HCT116 (cell line): ENCODE results near the gene FAM193B. TPM values are rescaled to one million over a fixed set of nuclear protein-coding genes. Genes with fewer than 3 reads are reported as not detected.

ENCODE experiments used
- ATAC-seq: fragments of 200-7000 bp; cut with Tn5 transposase; 2 replicates; pipeline ENCODE4 v1.9.1; 2020; ENCODE audit warnings: mild to moderate bottlenecking, moderate library complexity
- BruUV-seq: library from RNA; stranded (reverse); fragments of 400-500 nt; replicated peaks from 2 replicates; lab custom pipeline; 2021; lab: Mats Ljungman, UMichigan
- CTCF ChIA-PET: fragments of 300-600 bp; sonication (Branson Sonifier 250); formaldehyde crosslinking; loops from one replicate; lab custom pipeline; 2021; ENCODE audit warnings: antibody characterized with exemption; lab: Charles Lee
- POLR2A ChIA-PET: fragments of 300-600, 350-600 bp; sonication (Branson Sonifier 250); formaldehyde crosslinking; loops from one replicate; lab custom pipeline; 2021; ENCODE audit warnings: antibody characterized with exemption; lab: Charles Lee
- RAD21 ChIA-PET, 2 experiments: fragments of 300-600 bp; sonication (Branson Sonifier 250); formaldehyde crosslinking; loops; one replicate each; lab custom pipeline; 2023; ENCODE audit warnings: low total read pairs in 2 of 2; ENCODE audit not compliant: uncharacterized antibody in 2 of 2, unreplicated experiment in 2 of 2, low non-redundant PET in 1 of 2; lab: Charles Lee
- DNase-seq: peaks from one replicate; pipeline ENCODE4 v3.0.0-alpha.2; 2010; ENCODE audit warnings: low read depth, low spot score
- H2AFZ ChIP-seq: fragments of 200-600 bp; shearing (Covaris generic), sonication (generic); 2 replicates; pipeline ENCODE4 v1.6.1; 2017; ENCODE audit warnings: low read depth, mixed run types, mixed read lengths, antibody characterized with exemption, low read length; ENCODE audit not compliant: poor library complexity, severe bottlenecking
- H3K27ac ChIP-seq: 2 replicates; pipeline ENCODE4 v1.5.1; 2012; ENCODE audit warnings: low read depth, low read length
- H3K27me3 ChIP-seq: fragments of 200-600 bp; sonication (generic); 2 replicates; pipeline ENCODE4 v1.6.1; 2016; ENCODE audit warnings: mixed run types, low read length, mixed read lengths; ENCODE audit not compliant: insufficient read depth
- H3K36me3 ChIP-seq, 2 experiments: fragments of 200-500 bp in 1 of 2; fragments of 200-600 bp in 1 of 2; sonication (Bioruptor generic) in 1 of 2; sonication (generic) in 1 of 2; 2 replicates each; pipeline versions ENCODE4 v1.5.1 to v1.6.1; 2014 to 2016; ENCODE audit warnings: low read length in 2 of 2, inconsistent platforms in 1 of 2, mixed read lengths in 1 of 2, mixed run types in 1 of 2; ENCODE audit not compliant: insufficient read depth in 2 of 2, control insufficient read depth in 1 of 2
- H3K4me1 ChIP-seq, 2 experiments: fragments of 200-600 bp in 1 of 2; sonication (generic) in 1 of 2; 2 replicates each; pipeline versions ENCODE4 v1.5.1 to v1.6.1; 2012 to 2017; ENCODE audit warnings: low read length in 2 of 2, inconsistent platforms in 1 of 2, mild to moderate bottlenecking in 1 of 2, mixed read lengths in 1 of 2, mixed run types in 1 of 2, moderate library complexity in 1 of 2; ENCODE audit not compliant: insufficient read depth in 2 of 2, control insufficient read depth in 1 of 2
- H3K4me2 ChIP-seq: fragments of 200-600 bp; sonication (generic); 2 replicates; pipeline ENCODE4 v1.6.1; 2017; ENCODE audit warnings: mixed run types, low read length, mixed read lengths
- H3K4me3 ChIP-seq, 2 experiments: fragments of 200-600 bp in 1 of 2; sonication (generic) in 1 of 2; replicated peaks in 1 of 2; 2 replicates each; pipeline ENCODE4 v1.5.1; 2011 to 2016; ENCODE audit warnings: low read length in 2 of 2, control low read depth in 1 of 2, low read depth in 1 of 2, mild to moderate bottlenecking in 1 of 2, mixed read lengths in 1 of 2, mixed run types in 1 of 2
- H3K79me2 ChIP-seq: fragments of 200-600 bp; sonication (generic); 2 replicates; pipeline ENCODE4 v1.6.1; 2017; ENCODE audit warnings: mild to moderate bottlenecking, mixed run types, low read length, moderate library complexity, mixed read lengths; ENCODE audit not compliant: insufficient read depth
- H3K9ac ChIP-seq: fragments of 200-600 bp; sonication (generic); 2 replicates; pipeline ENCODE4 v1.6.1; 2016; ENCODE audit warnings: low read length, mixed read lengths
- H3K9me2 ChIP-seq: fragments of 200-600 bp; sonication (generic), shearing (Covaris generic); 2 replicates; pipeline ENCODE4 v1.6.1; 2017; ENCODE audit warnings: mixed run types, mild to moderate bottlenecking, moderate library complexity; ENCODE audit not compliant: insufficient read depth
- H3K9me3 ChIP-seq, 2 experiments: fragments of 200-500 bp in 1 of 2; fragments of 200-600 bp in 1 of 2; sonication (Bioruptor generic) in 1 of 2; sonication (generic) in 1 of 2; 2 replicates each; pipeline ENCODE4 v1.6.1; 2014 to 2017; ENCODE audit warnings: low read length in 2 of 2, mixed read lengths in 2 of 2, inconsistent platforms in 1 of 2, low read depth in 1 of 2, mild to moderate bottlenecking in 1 of 2, mixed run types in 1 of 2, moderate library complexity in 1 of 2; ENCODE audit not compliant: control insufficient read depth in 1 of 2, insufficient read depth in 1 of 2
- H4K20me1 ChIP-seq: fragments of 200-600 bp; sonication (generic), shearing (Covaris generic); 2 replicates; pipeline ENCODE4 v1.6.1; 2017; ENCODE audit warnings: mixed run types, mild to moderate bottlenecking, moderate library complexity; ENCODE audit not compliant: insufficient read depth
- CBX3 ChIP-seq: IDR thresholded peaks from 2 replicates; pipeline ENCODE4 v1.6.1; 2012; ENCODE audit warnings: low read depth
- CEBPB ChIP-seq: IDR thresholded peaks from 2 replicates; pipeline ENCODE4 v1.6.1; 2012; ENCODE audit warnings: low read depth
- EGR1 ChIP-seq: IDR thresholded peaks from 2 replicates; pipeline ENCODE4 v1.6.1; 2012; ENCODE audit warnings: low read depth
- JUND ChIP-seq: IDR thresholded peaks from 2 replicates; pipeline ENCODE4 v1.6.1; 2012
- MAX ChIP-seq: IDR thresholded peaks from 2 replicates; pipeline ENCODE4 v1.6.1; 2012
- POLR2AphosphoS5 ChIP-seq: IDR thresholded peaks from 2 replicates; pipeline ENCODE4 v1.6.1; 2011; ENCODE audit warnings: mild to moderate bottlenecking, low read depth, low read length, moderate library complexity
- RAD21 ChIP-seq: IDR thresholded peaks from 2 replicates; pipeline ENCODE4 v1.6.1; 2012; ENCODE audit warnings: low read depth, mild to moderate bottlenecking
- SP1 ChIP-seq: IDR thresholded peaks from 2 replicates; pipeline ENCODE4 v1.6.1; 2012; ENCODE audit warnings: low read depth
- TCF7L2 ChIP-seq: IDR thresholded peaks from 2 replicates; pipeline ENCODE4 v1.7.0; 2011; ENCODE audit warnings: borderline replicate concordance, inconsistent platforms; ENCODE audit not compliant: insufficient read depth, insufficient read length; ENCODE audit errors: extremely low read depth
- ZNF274 ChIP-seq: fragments of 200-500 bp; sonication (Bioruptor generic); IDR thresholded peaks from 2 replicates; pipeline ENCODE4 v1.6.1; 2014; ENCODE audit warnings: mild to moderate bottlenecking, low read depth, low read length, inconsistent platforms
- intact Hi-C: fragments of 100-400 bp; cut with micrococcal nuclease; formaldehyde crosslinking; loops from 2 replicates; pipeline ENCODE4 v1.10.0; 2022
- total RNA-seq: library from RNA; stranded (reverse); gene quantifications from one replicate; pipeline ENCODE4 v1.2.1, GENCODE V29; 2021; ENCODE audit not compliant: unreplicated experiment
- TF ChIP-seq, protein P1 (sequence below): IDR thresholded peaks from 2 replicates; pipeline ENCODE4 v1.6.1; 2012

Gene FAM193B
- total RNA-seq, 1 experiment from 2014 or later, result 54.0 TPM

GRCh38 chr5:177505075-177505474 is 49.3 kb downstream of the FAM193B start (continued):
- TF ChIP-seq EGR1, result no peak
- no peak for TF ChIP-seq POLR2AphosphoS5
- TF ChIP-seq SP1, result no peak

DNA sequence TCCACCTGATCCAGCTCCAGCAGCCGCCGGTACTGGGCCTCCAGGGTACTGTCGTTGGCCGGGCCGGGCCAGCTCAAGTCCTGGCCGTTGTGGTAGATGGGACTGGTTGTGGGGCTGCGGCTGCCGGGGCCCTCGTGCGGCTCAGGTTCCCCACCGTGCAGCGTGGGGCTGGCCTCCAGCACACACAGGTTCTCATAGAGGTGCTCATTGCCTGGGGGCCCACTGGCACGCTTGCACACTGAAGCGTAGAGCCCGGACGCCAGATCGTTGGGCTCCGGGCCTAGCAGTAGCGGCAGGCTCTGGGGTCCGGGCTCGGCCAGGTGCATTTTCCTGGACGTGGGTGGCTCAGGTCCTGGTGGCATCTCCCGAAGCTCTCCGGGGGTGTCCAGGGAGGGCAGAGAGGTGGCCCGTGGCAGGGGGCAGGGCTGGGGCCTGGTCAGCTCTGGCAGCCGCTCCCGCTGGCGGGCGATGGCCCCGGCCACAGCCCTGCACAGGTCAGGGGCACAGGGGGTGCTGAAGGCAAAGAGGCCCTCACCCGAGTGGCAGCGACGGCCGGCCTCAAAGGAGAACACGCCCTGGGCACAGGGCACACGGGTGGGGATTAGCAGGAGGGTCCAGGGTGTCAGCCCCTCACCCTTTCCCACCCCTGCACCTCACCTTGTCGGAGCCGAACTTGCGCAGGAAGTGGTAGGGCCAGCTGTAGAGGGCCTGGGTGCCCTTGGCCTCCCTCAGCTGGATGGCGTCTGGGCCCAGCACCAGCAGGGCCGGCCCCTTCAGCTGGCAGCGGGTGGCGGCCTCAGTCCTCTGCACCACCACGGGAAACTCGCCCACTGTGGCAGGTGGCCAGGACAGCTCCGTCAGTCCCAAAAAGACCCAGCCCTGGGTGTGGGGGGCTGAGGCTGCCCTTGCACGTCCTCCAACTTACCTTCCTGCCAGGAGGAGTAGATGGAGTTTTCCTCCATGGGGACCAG is 50.0 kb downstream of the FAM193B start:
- CTCF ChIA-PET, result no interaction called here
- Histone ChIP-seq H3K36me3 (no peaks in the 10 kb centered on the region), H3K27ac (no peak overlapping the region), H3K27me3 (no peaks in the 10 kb centered on the region), H3K9ac (no peak overlapping the region), H2AFZ (no peak overlapping the region), H3K9me3 (no peaks in the 10 kb centered on the region), H3K4me3 (no peak overlapping the region), H3K4me2 (no peak overlapping the region), H3K79me2 (no peaks in the 10 kb centered on the region), H3K9me2 (no peaks in the 10 kb centered on the region), H4K20me1 (no peaks in the 10 kb centered on the region), H3K4me1 (peaks cover 4 to 11% of the 10 kb centered on the region in 2 experiments; a peak in 3 of 4 replicates)
- POLR2A ChIA-PET, result no interaction called here
- intact Hi-C loops, result loop anchor here (5.0 kb wide), 1 partner anchor 202 kb away; the partner anchor contains the start of genes PRELID1 and RAB24
- no peak for DNase-seq
- RAD21 ChIA-PET, result no interaction called here
- TF ChIP-seq ZNF274 (no peak), RAD21 (no peak), SP1 (no peak), TCF7L2 (no peak), CBX3 (no peak), MAX (no peak), JUND (no peak), POLR2AphosphoS5 (no peak), CEBPB (no peak)
- TF ChIP-seq, protein P1, sequence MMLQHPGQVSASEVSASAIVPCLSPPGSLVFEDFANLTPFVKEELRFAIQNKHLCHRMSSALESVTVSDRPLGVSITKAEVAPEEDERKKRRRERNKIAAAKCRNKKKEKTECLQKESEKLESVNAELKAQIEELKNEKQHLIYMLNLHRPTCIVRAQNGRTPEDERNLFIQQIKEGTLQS, result no peak
- BruUV-seq, result no TSS peak
- ATAC-seq, result no peak
